ENCODE data around the gene ZBTB1. TPM values are rescaled to one million over a fixed set of nuclear protein-coding genes. Genes with fewer than 3 reads are reported as not detected.
A peak's percentile ranks its signal among the peaks of the same experiment; 100 is the strongest.

ZBTB1 gene
- total and polyA plus RNA-seq, 2 donors (not counting 1 experiment from before 2014, with no cell fraction given): 52.8 to 108 TPM

DNA sequence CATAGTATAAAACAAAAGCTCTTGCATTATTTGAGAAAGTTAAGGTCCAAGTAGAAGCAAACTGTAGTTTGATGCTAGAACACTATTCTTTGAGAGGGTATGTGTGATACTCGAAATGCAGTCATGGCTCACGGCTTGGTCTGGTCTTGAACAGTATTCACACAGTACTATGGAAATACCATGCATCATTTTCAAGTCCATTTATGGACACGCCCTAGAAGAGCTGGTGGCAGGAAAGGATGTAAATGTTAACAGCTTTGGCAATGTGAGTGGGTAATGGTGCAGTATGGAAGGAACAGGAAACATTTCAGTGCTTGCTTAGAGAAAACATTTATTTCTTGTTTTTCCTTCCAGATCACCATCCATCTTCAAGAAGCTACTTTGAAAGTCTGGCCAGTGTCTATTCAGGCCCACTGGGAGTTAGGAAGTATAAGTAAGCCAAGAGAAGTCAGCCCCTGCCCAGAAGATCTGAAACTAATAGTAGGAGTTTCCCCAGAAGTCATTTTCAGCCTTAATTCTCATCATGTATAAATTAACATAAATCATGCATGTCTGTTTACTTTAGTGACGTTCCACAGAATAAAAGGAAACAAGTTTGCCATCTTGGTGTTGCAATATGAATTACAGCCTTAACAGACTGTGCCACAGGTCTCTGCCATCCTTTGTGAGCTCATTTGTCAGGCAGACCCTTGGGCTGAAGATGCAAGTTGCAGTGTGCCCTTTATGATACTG, 45.0 kb upstream of the ZBTB1 start:
- H3K4me3 ChIP-seq (ENCODE audit: control extremely low read depth in 1 of 5, extremely low read depth in 1 of 5, insufficient read depth in 1 of 5, low read depth in 2 of 5, low read length in 4 of 5): no peak overlapping the region
- H3K79me2 ChIP-seq (ENCODE audit: control insufficient read depth, insufficient read depth, low read length): no peaks in the 10 kb centered on the region
- CTCF ChIA-PET: interaction anchor here (0.8 to 1.2 kb wide), 3 partner anchors 10 kb away, joined by 3 to 4 read pairs (median 4); no protein-coding TSS in a partner anchor
- H3K27me3 Mint-ChIP-seq: no peaks in the 10 kb centered on the region
- H3K36me3 ChIP-seq (replicated peaks in 1 of 2; ENCODE audit: control extremely low read depth in 1 of 2, control insufficient read depth in 1 of 2, extremely low read depth in 1 of 2, insufficient read depth in 2 of 2, low read length in 1 of 2): peaks cover 0 to 19% of the 10 kb centered on the region in 2 experiments
- POLR2A ChIA-PET: no interaction called here
- peaks cover 32 to 34% of the 10 kb centered on the region in 2 donors for H3K4me1 ChIP-seq (ENCODE audit: control insufficient read depth in 2 of 2, insufficient read depth in 2 of 2, low read length in 2 of 2)
- no peak overlapping the region for H3K4me3 Mint-ChIP-seq
- H2AFZ ChIP-seq (ENCODE audit: insufficient read depth, low read depth, low read length, poor library complexity, severe bottlenecking): no peak overlapping the region
- peaks cover 53% of the 10 kb centered on the region for H3K4me1 Mint-ChIP-seq
- H4K20me1 ChIP-seq (ENCODE audit: control insufficient read depth, insufficient read depth, low read length, poor library complexity, severe bottlenecking): no peaks in the 10 kb centered on the region
- H3K4me2 ChIP-seq (replicated peaks; ENCODE audit: low read depth, low read length, poor library complexity, severe bottlenecking): no peak overlapping the region
- intact Hi-C loops (cut with micrococcal nuclease): no loop called here
- no peak overlapping the region for H3K27ac ChIP-seq (ENCODE audit: low read length in 2 of 2)
- H3K9ac ChIP-seq (ENCODE audit: low read length): no peak overlapping the region
- H3K27me3 ChIP-seq (replicated peaks in 1 of 4; ENCODE audit: control extremely low read depth in 1 of 4, control insufficient read depth in 3 of 4, insufficient read depth in 4 of 4, low read length in 3 of 4): no peaks in the 10 kb centered on the region
- DNase-seq (no peak), ATAC-seq (ENCODE audit: low read depth) (no peak)
- H3K9me3 ChIP-seq (ENCODE audit: control extremely low read depth in 1 of 3, control insufficient read depth in 2 of 3, insufficient read depth in 1 of 3, low read length in 2 of 3): no peaks in the 10 kb centered on the region
- peak overlapping the region; percentile 32 for H3K27ac Mint-ChIP-seq
- WGBS (ENCODE audit: insufficient coverage): 80% methylated on average over 1 of the region's 4 CpGs
- TF ChIP-seq, protein P1, sequence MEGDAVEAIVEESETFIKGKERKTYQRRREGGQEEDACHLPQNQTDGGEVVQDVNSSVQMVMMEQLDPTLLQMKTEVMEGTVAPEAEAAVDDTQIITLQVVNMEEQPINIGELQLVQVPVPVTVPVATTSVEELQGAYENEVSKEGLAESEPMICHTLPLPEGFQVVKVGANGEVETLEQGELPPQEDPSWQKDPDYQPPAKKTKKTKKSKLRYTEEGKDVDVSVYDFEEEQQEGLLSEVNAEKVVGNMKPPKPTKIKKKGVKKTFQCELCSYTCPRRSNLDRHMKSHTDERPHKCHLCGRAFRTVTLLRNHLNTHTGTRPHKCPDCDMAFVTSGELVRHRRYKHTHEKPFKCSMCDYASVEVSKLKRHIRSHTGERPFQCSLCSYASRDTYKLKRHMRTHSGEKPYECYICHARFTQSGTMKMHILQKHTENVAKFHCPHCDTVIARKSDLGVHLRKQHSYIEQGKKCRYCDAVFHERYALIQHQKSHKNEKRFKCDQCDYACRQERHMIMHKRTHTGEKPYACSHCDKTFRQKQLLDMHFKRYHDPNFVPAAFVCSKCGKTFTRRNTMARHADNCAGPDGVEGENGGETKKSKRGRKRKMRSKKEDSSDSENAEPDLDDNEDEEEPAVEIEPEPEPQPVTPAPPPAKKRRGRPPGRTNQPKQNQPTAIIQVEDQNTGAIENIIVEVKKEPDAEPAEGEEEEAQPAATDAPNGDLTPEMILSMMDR (IDR thresholded peaks at IDR 0.05): no peak
- no peak for TF ChIP-seq EZH2 (IDR thresholded peaks at IDR 0.05; ENCODE audit: borderline replicate concordance, insufficient read depth, low read depth, low read length, poor library complexity, severe bottlenecking)
- no peaks in the 10 kb centered on the region for H3K9me3 Mint-ChIP-seq (ENCODE audit: insufficient read depth)

DNA sequence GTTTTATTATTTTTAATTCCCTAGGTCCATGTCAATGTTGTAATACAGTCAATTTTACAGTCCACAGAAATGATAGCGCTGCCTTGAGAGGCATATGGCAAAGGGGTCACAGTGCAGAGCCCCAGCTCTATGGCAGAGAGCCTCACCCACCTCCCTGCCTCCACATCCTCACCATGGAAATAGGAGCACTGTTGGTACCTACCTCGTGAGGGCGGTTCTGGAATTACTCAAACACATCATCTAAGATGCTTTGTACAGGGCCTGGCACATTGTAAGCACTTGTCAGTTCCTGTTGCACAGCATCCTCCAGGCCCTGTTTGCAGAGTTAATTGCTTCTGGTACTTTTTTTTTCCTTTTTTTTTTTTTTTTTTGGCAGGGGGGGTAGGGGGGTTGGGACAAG, 43.3 kb upstream of the ZBTB1 start:
- DNase-seq: no peak
- ATAC-seq (ENCODE audit: low read depth): no peak
- H3K4me3 Mint-ChIP-seq: no peak overlapping the region
- H3K36me3 ChIP-seq (replicated peaks in 1 of 2; ENCODE audit: control extremely low read depth in 1 of 2, control insufficient read depth in 1 of 2, extremely low read depth in 1 of 2, insufficient read depth in 2 of 2, low read length in 1 of 2): peaks cover 0 to 7% of the 10 kb centered on the region in 2 experiments
- H2AFZ ChIP-seq (ENCODE audit: insufficient read depth, low read depth, low read length, poor library complexity, severe bottlenecking): no peak overlapping the region
- H3K79me2 ChIP-seq (ENCODE audit: control insufficient read depth, insufficient read depth, low read length): no peaks in the 10 kb centered on the region
- no peak overlapping the region for H3K27ac ChIP-seq (ENCODE audit: low read length in 2 of 2)
- no peaks in the 10 kb centered on the region for H3K9me3 ChIP-seq (ENCODE audit: control extremely low read depth in 1 of 3, control insufficient read depth in 2 of 3, insufficient read depth in 1 of 3, low read length in 2 of 3)
- H3K9me3 Mint-ChIP-seq (ENCODE audit: insufficient read depth): no peaks in the 10 kb centered on the region
- H3K9ac ChIP-seq (ENCODE audit: low read length): no peak overlapping the region
- peaks cover 62% of the 10 kb centered on the region for H3K4me1 Mint-ChIP-seq
- no peaks in the 10 kb centered on the region for H3K27me3 Mint-ChIP-seq
- peaks cover 42 to 45% of the 10 kb centered on the region in 2 donors for H3K4me1 ChIP-seq (ENCODE audit: control insufficient read depth in 2 of 2, insufficient read depth in 2 of 2, low read length in 2 of 2)
- H4K20me1 ChIP-seq (ENCODE audit: control insufficient read depth, insufficient read depth, low read length, poor library complexity, severe bottlenecking): no peaks in the 10 kb centered on the region
- H3K4me2 ChIP-seq (replicated peaks; ENCODE audit: low read depth, low read length, poor library complexity, severe bottlenecking): no peak overlapping the region
- CTCF ChIA-PET: interaction anchor here (3.3 to 4.1 kb wide), 2 partner anchors 17 to 31 kb away, joined by 17 to 38 read pairs; no protein-coding TSS in a partner anchor
- H3K27me3 ChIP-seq (replicated peaks in 1 of 4; ENCODE audit: control extremely low read depth in 1 of 4, control insufficient read depth in 3 of 4, insufficient read depth in 4 of 4, low read length in 3 of 4): no peaks in the 10 kb centered on the region
- no peak overlapping the region for H3K4me3 ChIP-seq (ENCODE audit: control extremely low read depth in 1 of 5, extremely low read depth in 1 of 5, insufficient read depth in 1 of 5, low read depth in 2 of 5, low read length in 4 of 5)
- intact Hi-C loops (cut with micrococcal nuclease): no loop called here
- WGBS (ENCODE audit: insufficient coverage): 100% methylated on average over 2 of the region's 3 CpGs
- H3K27ac Mint-ChIP-seq: no peak overlapping the region
- TF ChIP-seq, protein P1 (IDR thresholded peaks at IDR 0.05): no peak
- no peak for TF ChIP-seq EZH2 (IDR thresholded peaks at IDR 0.05; ENCODE audit: borderline replicate concordance, insufficient read depth, low read depth, low read length, poor library complexity, severe bottlenecking)
- POLR2A ChIA-PET: interaction anchor here (0.6 kb wide), 1 partner anchor 19 kb away, joined by 10 read pairs; no protein-coding TSS in a partner anchor

Data from B cell (primary cell).